GM12874 (cell line): ENCODE results near the gene SFXN5.
A peak's percentile ranks its signal among the peaks of the same experiment; 100 is the strongest.

Experiments
- TF ChIP-seq, protein P1 (sequence below): IDR thresholded peaks from 2 replicates; pipeline ENCODE4 v1.5.1; 2011; ENCODE audit warnings: low read depth, mild to moderate bottlenecking, control low read depth, low read length, moderate library complexity; ENCODE audit not compliant: insufficient read depth

Gene SFXN5

DNA sequence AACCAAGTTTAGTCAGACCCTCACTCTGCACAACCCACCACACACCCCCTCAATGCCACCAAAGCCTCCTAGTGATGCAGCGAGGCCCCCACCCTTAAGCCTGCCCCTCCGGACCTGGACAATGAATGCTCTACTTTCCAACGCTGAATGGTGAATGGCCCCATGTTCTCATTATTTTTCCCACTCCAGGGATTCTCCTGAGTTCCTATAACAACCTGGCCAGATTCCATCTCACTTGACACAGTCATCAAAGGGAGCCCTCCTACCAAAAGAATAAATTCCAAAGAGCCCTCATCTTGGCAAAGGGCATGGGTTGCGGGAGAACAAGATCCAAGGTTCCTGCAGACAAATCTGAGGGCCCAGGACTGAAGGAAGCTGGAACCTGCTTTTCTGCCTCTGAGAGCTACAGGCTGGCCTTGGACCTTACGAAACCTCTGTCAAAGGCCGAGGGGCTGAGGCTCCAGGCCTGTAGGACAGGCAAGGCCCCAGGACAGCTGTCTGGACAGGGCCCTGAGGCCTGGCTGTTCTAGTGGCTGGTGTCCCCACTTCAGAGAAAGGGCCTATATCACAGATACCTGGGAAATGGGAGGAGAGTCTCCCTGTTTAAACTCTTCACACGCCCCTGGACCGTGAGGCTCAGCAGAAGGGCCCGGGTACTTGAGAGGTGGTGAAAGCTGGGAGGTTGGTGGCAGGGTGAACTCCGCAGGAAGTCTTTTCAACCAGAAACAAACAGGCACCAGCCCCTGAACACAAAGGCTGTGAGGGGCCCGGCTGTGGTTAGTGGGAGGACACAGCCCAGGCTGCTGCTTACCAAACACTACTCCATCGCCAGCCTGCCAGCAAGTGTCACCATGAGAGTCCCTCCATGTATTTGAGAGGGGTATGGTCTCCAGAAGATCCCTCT lies 27.3 kb downstream of the SFXN5 start:
- TF ChIP-seq, protein P1, sequence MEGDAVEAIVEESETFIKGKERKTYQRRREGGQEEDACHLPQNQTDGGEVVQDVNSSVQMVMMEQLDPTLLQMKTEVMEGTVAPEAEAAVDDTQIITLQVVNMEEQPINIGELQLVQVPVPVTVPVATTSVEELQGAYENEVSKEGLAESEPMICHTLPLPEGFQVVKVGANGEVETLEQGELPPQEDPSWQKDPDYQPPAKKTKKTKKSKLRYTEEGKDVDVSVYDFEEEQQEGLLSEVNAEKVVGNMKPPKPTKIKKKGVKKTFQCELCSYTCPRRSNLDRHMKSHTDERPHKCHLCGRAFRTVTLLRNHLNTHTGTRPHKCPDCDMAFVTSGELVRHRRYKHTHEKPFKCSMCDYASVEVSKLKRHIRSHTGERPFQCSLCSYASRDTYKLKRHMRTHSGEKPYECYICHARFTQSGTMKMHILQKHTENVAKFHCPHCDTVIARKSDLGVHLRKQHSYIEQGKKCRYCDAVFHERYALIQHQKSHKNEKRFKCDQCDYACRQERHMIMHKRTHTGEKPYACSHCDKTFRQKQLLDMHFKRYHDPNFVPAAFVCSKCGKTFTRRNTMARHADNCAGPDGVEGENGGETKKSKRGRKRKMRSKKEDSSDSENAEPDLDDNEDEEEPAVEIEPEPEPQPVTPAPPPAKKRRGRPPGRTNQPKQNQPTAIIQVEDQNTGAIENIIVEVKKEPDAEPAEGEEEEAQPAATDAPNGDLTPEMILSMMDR: no peak

- TF ChIP-seq, protein P1: no peak
Observed at GRCh38 chr2:73043276-73043675, 28.2 kb downstream of the SFXN5 start.

DNA sequence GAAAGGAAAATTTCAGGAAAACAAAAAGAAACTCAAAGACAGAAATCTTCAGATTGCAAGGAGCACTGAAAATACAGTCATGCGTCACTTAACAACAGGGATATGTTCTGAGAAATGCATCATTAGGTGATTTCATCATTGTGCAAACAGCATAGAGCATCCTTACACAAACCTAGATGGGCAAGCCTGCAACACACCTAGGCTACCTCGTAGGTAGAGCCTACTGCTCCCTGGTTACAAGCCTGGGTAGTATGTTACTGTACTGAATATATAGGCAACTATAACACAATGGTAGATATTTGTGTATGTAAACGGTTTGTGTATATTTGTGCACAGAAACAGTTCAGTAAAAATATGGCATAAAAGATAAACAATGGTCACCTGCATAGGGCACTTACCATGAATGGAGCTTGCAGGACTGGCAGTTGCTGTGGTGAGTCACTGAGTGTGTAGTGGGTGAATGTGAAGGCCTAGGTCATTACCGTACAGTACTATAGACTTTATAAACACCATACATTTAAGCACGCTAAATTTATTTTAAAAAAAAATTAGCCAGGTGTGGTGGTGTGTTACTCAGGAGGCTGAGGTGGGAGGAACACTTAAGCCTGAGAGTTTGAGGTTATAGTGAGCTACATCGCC lies 33.4 kb downstream of the SFXN5 start:
- TF ChIP-seq, protein P1: no peak

GRCh38 chr2:73036766-73037165 lies 34.7 kb downstream of the SFXN5 start:
- TF ChIP-seq, protein P1: no peak

DNA sequence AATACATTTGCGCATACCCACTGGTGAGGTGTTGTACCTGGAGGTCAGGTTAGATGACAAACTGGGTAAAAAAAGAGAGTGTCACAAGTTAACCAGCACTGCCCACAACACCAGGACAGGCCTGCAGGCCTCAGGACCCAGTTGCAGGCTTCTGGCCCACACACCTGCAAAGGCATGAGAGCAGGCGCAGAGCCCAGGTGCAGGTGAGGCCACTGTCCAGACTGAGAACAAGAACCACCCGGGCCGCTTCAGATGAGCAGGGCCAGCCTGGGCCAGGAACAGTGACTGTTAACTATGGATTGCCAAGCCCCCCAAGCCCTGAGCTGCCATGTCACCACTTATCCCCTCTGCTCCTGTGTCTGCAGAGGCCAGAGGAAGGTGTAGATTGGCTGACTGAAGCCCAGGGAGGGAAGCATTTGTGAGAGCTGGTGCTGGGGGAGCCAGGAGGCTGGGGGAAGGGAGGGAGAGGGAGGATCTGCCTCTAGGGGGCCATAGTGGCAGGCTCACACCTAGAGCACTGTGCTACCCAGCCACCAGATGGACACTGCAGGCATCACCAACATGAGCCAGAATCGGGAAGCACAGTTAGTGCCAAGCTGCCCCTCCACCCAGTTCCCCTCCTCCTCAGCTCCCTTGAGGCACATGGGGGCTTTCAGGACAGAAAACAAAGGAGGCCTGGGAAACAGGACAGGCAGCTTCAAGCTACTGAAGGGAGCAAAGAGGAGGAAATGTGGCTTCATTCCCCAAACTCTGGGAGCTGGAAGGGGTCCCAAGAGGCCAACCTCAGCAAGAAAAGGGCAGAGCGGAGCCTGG lies 35.4 kb downstream of the SFXN5 start:
- TF ChIP-seq, protein P1: peak; percentile 30; the same call in 1 of the 2 replicates

DNA sequence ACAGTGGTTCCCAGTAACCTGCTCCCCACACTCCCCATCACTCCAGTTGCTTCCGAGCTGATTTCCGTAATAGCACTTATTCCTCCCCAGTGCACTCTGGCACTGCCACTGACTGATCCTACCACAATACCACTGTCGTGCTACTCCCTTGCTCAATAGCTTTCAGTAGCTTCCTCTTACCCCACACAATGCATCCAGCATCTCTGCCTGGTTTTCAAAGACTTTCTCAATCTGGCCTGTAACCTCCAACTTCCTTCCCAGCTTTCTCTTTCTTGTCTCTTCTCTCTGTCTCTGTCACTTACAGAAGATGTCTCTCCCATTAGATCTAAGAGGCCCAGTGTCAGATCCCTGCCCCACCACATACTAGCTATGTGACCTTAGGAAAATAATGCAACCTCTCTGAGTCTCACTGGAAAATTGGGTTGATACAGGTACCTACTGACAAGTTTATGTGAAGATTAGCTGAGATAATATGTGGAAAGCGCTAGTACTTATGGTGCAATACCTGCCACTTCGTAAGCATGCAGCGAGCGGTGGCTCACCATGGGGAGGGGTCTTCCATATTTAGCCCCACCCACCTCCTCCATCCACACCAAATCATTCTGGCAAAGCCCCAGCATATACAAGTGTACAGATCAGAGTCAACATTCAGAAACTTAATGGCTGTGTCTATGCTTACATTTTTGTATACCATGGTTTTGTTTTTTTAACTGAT lies 36.7 kb downstream of the SFXN5 start:
- TF ChIP-seq, protein P1: no peak
